Panc1 (cell line): ENCODE measurements around the gene PLEKHG5.

Experiments used
- POLR2AphosphoS5 ChIP-seq: IDR thresholded peaks from 2 replicates; pipeline ENCODE4 v1.6.1; 2012; ENCODE audit warnings: mild to moderate bottlenecking, low read depth, low read length, moderate library complexity
- TF ChIP-seq, protein P1 (sequence below): fragments of 450-650 bp; IDR thresholded peaks from 2 replicates; pipeline ENCODE4 v1.5.1; 2017; ENCODE audit warnings: mild to moderate bottlenecking

DNA sequence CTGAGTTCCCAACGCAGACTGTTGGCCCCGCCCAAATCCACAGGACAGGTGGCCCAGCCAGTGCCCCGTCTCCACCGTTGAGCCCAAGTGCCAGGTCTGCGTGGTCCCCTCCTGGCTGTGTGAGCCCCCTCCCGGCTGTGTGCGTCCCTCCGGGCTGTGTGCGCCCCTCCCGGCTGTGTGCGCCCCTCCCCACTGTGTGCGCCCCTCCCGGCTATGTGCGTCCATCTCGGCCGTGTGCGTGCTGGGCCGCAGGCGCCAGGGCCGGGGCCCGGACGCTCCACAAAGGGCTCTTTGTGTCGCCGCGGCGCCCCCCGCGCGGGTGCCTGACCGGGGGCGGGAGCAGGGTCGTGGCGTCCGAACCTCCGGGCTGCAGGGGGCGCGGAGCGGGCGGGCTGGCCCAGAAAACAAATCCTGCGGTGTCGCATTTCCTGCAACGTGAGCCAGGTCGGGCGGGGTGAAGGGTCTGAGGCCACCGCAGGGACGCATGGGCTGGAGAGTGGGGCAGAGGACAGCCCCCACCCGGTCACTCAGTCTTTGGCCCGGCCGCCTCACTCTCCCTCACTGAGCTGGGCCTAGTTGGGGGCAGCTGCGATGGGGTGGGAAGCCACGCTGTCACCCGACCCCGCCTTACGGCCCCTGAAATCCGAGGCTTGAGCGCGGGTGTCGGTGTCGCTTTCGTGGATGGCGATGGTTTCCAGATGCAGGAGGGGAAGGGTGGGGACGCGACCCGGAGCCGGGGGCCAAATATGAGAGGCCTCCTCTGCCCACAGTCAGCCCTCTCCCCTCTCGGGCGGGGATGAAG is 44.2 kb downstream of the PLEKHG5 start:
- TF ChIP-seq, protein P1, sequence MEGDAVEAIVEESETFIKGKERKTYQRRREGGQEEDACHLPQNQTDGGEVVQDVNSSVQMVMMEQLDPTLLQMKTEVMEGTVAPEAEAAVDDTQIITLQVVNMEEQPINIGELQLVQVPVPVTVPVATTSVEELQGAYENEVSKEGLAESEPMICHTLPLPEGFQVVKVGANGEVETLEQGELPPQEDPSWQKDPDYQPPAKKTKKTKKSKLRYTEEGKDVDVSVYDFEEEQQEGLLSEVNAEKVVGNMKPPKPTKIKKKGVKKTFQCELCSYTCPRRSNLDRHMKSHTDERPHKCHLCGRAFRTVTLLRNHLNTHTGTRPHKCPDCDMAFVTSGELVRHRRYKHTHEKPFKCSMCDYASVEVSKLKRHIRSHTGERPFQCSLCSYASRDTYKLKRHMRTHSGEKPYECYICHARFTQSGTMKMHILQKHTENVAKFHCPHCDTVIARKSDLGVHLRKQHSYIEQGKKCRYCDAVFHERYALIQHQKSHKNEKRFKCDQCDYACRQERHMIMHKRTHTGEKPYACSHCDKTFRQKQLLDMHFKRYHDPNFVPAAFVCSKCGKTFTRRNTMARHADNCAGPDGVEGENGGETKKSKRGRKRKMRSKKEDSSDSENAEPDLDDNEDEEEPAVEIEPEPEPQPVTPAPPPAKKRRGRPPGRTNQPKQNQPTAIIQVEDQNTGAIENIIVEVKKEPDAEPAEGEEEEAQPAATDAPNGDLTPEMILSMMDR: no peak
- no peak for TF ChIP-seq POLR2AphosphoS5
